ENCODE measurements around the gene C11orf42.
A peak's percentile ranks its signal among the peaks of the same experiment; 100 is the strongest.

The C11orf42 gene

GRCh38 chr11:6260207-6260726, 54.9 kb downstream of the C11orf42 start:
- DNase-seq, result peak; percentile 30
